ENCODE data around the gene PHKB.

Gene PHKB

DNA sequence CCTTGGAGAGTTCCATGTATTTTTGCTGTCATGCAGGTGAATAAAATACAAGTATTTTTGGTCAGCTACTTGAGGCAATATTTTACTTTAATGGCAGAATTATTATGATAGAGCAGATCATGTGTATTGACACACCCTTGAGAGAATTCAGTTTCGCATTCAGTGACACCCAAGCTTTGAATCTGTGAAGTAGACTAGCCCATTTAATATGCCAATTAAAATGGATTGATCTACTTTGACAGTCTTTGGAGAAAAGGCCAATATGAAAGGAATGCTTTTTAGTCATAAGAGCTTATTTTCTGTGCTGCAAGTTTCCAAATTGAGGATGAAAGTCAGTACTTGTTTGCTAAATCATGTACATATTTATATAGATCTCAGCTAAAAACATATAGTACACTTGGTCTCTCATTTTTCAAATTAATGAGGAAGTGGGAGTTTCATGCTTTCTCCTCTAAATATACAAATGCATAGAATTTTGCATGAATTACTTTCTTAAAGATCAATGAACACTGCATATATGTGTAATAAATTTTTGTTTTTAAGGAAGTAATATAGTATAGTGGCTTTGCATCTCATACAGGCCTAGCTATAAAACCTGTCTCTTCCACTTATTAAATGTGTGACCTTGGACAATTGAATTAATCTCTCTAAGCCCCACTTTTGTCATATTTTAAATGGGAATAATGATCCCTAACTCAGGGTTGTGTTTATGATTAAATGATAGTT, 161.5 kb downstream of the PHKB start:
- TF ChIP-seq TAF1 (IDR thresholded peaks at IDR 0.05; ENCODE audit: borderline replicate concordance, insufficient read depth, low read length) (no peak), SIN3A (IDR thresholded peaks at IDR 0.05; ENCODE audit: borderline replicate concordance, insufficient read depth, low read length) (no peak), FOXP2 (optimal IDR thresholded peaks at IDR 0.05; ENCODE audit: borderline replicate concordance, extremely low read depth, extremely low read length, insufficient read depth) (no peak), POLR2AphosphoS5 (IDR thresholded peaks at IDR 0.05; ENCODE audit: low read depth, low read length) (no peak)
- TF ChIP-seq, protein P1, sequence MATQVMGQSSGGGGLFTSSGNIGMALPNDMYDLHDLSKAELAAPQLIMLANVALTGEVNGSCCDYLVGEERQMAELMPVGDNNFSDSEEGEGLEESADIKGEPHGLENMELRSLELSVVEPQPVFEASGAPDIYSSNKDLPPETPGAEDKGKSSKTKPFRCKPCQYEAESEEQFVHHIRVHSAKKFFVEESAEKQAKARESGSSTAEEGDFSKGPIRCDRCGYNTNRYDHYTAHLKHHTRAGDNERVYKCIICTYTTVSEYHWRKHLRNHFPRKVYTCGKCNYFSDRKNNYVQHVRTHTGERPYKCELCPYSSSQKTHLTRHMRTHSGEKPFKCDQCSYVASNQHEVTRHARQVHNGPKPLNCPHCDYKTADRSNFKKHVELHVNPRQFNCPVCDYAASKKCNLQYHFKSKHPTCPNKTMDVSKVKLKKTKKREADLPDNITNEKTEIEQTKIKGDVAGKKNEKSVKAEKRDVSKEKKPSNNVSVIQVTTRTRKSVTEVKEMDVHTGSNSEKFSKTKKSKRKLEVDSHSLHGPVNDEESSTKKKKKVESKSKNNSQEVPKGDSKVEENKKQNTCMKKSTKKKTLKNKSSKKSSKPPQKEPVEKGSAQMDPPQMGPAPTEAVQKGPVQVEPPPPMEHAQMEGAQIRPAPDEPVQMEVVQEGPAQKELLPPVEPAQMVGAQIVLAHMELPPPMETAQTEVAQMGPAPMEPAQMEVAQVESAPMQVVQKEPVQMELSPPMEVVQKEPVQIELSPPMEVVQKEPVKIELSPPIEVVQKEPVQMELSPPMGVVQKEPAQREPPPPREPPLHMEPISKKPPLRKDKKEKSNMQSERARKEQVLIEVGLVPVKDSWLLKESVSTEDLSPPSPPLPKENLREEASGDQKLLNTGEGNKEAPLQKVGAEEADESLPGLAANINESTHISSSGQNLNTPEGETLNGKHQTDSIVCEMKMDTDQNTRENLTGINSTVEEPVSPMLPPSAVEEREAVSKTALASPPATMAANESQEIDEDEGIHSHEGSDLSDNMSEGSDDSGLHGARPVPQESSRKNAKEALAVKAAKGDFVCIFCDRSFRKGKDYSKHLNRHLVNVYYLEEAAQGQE (IDR thresholded peaks at IDR 0.05; ENCODE audit: insufficient read depth in 1 of 2, low read depth in 2 of 2, low read length in 2 of 2): no peak

DNA sequence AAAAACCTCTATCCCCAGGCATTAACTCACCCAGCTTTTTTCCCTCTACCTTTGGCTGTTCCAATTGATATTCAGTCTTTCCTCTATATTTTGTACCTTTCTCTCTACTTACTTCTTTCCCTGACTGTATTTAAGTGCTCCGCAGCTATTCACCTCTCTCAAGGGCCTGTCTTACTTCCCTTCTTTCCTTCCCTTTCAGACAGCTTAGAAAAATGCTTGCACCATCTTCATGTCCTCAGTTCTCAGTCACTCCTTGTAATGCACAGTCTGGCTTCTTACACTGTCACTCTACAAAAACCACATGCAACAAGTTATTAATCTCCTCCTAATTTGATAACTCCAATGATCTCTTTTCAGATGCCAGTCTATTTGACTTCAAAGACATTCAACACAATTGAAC, 163.4 kb downstream of the PHKB start:
- TF ChIP-seq POLR2AphosphoS5 (IDR thresholded peaks at IDR 0.05; ENCODE audit: low read depth, low read length): no peak
- TF ChIP-seq TAF1 (IDR thresholded peaks at IDR 0.05; ENCODE audit: borderline replicate concordance, insufficient read depth, low read length): no peak
- TF ChIP-seq SIN3A (IDR thresholded peaks at IDR 0.05; ENCODE audit: borderline replicate concordance, insufficient read depth, low read length): no peak
- no peak for TF ChIP-seq FOXP2 (optimal IDR thresholded peaks at IDR 0.05; ENCODE audit: borderline replicate concordance, extremely low read depth, extremely low read length, insufficient read depth)
- TF ChIP-seq, protein P1 (IDR thresholded peaks at IDR 0.05; ENCODE audit: insufficient read depth in 1 of 2, low read depth in 2 of 2, low read length in 2 of 2): no peak

DNA sequence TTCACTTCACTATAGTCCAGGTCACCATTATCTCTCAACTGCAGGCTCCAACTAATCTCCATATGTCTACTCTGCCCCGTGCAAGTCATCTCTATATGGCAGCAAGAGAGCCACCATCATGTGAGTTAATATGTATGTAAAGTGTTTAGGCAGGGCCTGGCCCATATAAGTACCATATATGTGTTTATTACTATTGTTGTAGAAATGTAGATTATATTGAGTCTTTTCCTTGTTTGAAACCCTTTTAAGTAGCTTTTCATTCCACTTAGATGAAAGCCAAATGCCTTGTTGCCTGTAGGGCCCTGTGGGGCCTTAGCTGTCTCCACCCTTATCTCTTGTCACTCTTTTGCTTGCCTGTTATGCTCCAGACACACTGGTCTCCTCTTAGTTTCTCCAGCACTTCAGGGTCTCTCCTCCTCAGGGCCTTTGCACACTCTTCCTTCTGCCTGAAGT, 164.0 kb downstream of the PHKB start:
- no peak for TF ChIP-seq FOXP2 (optimal IDR thresholded peaks at IDR 0.05; ENCODE audit: borderline replicate concordance, extremely low read depth, extremely low read length, insufficient read depth)
- TF ChIP-seq POLR2AphosphoS5 (IDR thresholded peaks at IDR 0.05; ENCODE audit: low read depth, low read length): no peak
- no peak for TF ChIP-seq SIN3A (IDR thresholded peaks at IDR 0.05; ENCODE audit: borderline replicate concordance, insufficient read depth, low read length)
- TF ChIP-seq, protein P1 (IDR thresholded peaks at IDR 0.05; ENCODE audit: insufficient read depth in 1 of 2, low read depth in 2 of 2, low read length in 2 of 2): no peak
- TF ChIP-seq TAF1 (IDR thresholded peaks at IDR 0.05; ENCODE audit: borderline replicate concordance, insufficient read depth, low read length): no peak

DNA sequence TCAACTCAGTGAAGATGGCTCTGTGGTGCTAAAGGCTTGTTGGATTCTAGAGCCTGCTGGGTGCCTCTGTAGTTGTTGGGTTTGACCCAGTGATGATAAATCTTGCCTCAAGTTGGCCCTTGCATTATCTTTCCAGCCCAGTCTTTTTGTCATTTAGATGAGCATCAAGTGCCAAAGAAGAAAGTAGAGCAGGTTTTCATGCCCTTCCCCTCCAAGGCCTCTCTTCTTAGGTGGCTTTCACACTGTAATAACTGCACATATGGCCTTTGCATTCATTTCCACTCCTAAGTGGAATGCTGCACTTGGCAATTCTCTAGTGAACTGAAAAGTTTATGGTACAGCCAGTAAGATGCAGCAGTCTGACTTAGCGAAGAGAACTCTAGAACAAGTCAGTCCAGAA, 165.1 kb downstream of the PHKB start:
- TF ChIP-seq FOXP2 (optimal IDR thresholded peaks at IDR 0.05; ENCODE audit: borderline replicate concordance, extremely low read depth, extremely low read length, insufficient read depth) (no peak), SIN3A (IDR thresholded peaks at IDR 0.05; ENCODE audit: borderline replicate concordance, insufficient read depth, low read length) (no peak), TAF1 (IDR thresholded peaks at IDR 0.05; ENCODE audit: borderline replicate concordance, insufficient read depth, low read length) (no peak), POLR2AphosphoS5 (IDR thresholded peaks at IDR 0.05; ENCODE audit: low read depth, low read length) (no peak)
- TF ChIP-seq, protein P1 (IDR thresholded peaks at IDR 0.05; ENCODE audit: insufficient read depth in 1 of 2, low read depth in 2 of 2, low read length in 2 of 2): no peak

Data from PFSK-1 (cell line).